HepG2 (cell line): ENCODE data around the gene PSMB10. TPM values are rescaled to one million over a fixed set of nuclear protein-coding genes. Genes with fewer than 3 reads are reported as not detected.

Source experiments
- DDIT3 ChIP-seq: sonication (generic); formaldehyde crosslinking; IDR thresholded peaks from 2 replicates; pipeline ENCODE4 v1.4.0; 2020; ENCODE audit warnings: mild to moderate bottlenecking, missing genetic modification reagents
- FLYWCH1 ChIP-seq: sonication (generic); formaldehyde crosslinking; IDR thresholded peaks from 2 replicates; pipeline ENCODE4 v1.8.1; 2023; ENCODE audit warnings: mild to moderate bottlenecking, missing genetic modification reagents
- JDP2 ChIP-seq: sonication (generic); formaldehyde crosslinking; IDR thresholded peaks from 2 replicates; pipeline ENCODE4 v1.8.1; 2022; ENCODE audit warnings: missing genetic modification reagents, borderline replicate concordance
- ZBTB46 ChIP-seq: sonication (generic); formaldehyde crosslinking; IDR thresholded peaks from 2 replicates; pipeline ENCODE4 v1.4.0; 2020; ENCODE audit warnings: mild to moderate bottlenecking, missing genetic modification reagents, borderline replicate concordance
- ZNF142 ChIP-seq: sonication (generic); formaldehyde crosslinking; IDR thresholded peaks from 2 replicates; pipeline ENCODE4 v1.4.0; 2020; ENCODE audit warnings: missing genetic modification reagents
- ZNF687 ChIP-seq: sonication (generic); formaldehyde crosslinking; IDR thresholded peaks from 2 replicates; pipeline ENCODE4 v1.5.1; 2020; ENCODE audit warnings: mild to moderate bottlenecking, missing genetic modification reagents, moderate library complexity
- ZNF766 ChIP-seq: sonication (generic); formaldehyde crosslinking; IDR thresholded peaks from 2 replicates; pipeline ENCODE4 v1.5.0; 2020; ENCODE audit warnings: missing genetic modification reagents, borderline replicate concordance
- polyA plus RNA-seq, 8 experiments: library from polyadenylated mRNA; depleted of rRNA in 3 of 8; stranded (reverse) in 7 of 8; unstranded in 1 of 8; fragments of >200 nt; fragmentation: Illumina TruSeq in 4 of 8; extraction: Trizol in 4 of 8; gene quantifications; 2 replicates each; pipeline versions ENCODE4 v1.2.1 to v1.2.3, GENCODE V29; 2011 to 2016; ENCODE audit warnings: low read depth in 4 of 8, missing spikeins in 1 of 8, mixed read lengths in 1 of 8; ENCODE audit not compliant: insufficient read depth in 1 of 8
- total RNA-seq, 5 experiments: library from RNA; depleted of rRNA; stranded (reverse); fragments of >200 nt; fragmentation: Illumina TruSeq; extraction: Trizol; gene quantifications; 2 replicates each; pipeline ENCODE4 v1.2.3, GENCODE V29; 2016; ENCODE audit warnings: low read depth in 1 of 5

The PSMB10 gene
- total and polyA plus RNA-seq, 2 of the 13 experiments (the other 11 are each of a cell fraction or from before 2014, with no cell fraction given), result 12.7 to 65.9 TPM

GRCh38 chr16:67942510-67943255 is 6.0 kb upstream of the PSMB10 start (continued):
- TF ChIP-seq ZNF687 (CRISPR knock-in tag) (peak; percentile 52), ZNF766 (CRISPR knock-in tag) (no peak), ZBTB46 (CRISPR knock-in tag) (no peak), FLYWCH1 (CRISPR knock-in tag) (no peak), DDIT3 (no peak), JDP2 (CRISPR knock-in tag) (no peak), ZNF142 (CRISPR knock-in tag) (peak; percentile 68; the same call in 1 of the 2 replicates)
